ENCODE measurements around the gene FKBP15.

DNA sequence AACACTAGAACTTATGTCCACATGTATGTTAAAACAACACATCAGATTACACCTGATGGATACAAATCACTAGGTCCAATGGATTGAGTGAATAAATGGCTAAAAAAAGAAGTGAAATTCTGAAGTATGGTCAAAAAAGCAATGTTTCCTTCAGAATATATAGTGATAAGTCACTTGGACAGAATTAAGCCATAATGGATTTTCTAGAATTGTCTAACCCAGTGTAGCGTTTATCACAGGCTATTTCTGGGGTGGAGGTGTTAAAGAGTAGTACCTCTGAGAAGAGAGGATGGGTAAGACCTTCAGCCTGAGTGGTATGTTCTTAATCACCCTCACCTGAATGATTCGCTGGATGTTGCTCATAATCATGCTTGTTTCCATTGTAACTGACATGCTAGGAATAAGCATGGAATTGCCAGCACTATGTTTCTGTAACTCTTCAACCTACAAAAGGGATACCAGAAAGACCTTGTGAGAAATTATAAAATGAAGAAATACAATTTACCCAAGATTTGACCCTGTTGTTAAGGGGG, 37.1 kb downstream of the FKBP15 start:
- TF ChIP-seq POLR2A (IDR thresholded peaks at IDR 0.05; ENCODE audit: low read length) (no peak), GATA1 (IDR thresholded peaks at IDR 0.05; ENCODE audit: low read depth, low read length) (no peak)

All from erythroblast (primary cell).